Panc1 (cell line): ENCODE measurements around the gene PDXK.

Source experiments
- POLR2AphosphoS5 ChIP-seq: IDR thresholded peaks from 2 replicates; pipeline ENCODE4 v1.6.1; 2012; ENCODE audit warnings: mild to moderate bottlenecking, low read depth, low read length, moderate library complexity
- TCF7L2 ChIP-seq: IDR thresholded peaks from 2 replicates; pipeline ENCODE4 v1.6.1; 2011; ENCODE audit warnings: mild to moderate bottlenecking, low read depth, low read length, inconsistent platforms
- TF ChIP-seq, protein P1 (sequence below): fragments of 450-650 bp; IDR thresholded peaks from 2 replicates; pipeline ENCODE4 v1.5.1; 2017; ENCODE audit warnings: mild to moderate bottlenecking
- TF ChIP-seq, protein P2 (sequence below), 2 experiments: IDR thresholded peaks; 2 replicates each; pipeline ENCODE4 v1.6.1; 2011 to 2012; ENCODE audit warnings: low read depth in 2 of 2, control low read depth in 1 of 2, low read length in 1 of 2, mild to moderate bottlenecking in 1 of 2, moderate library complexity in 1 of 2; ENCODE audit not compliant: insufficient read depth in 1 of 2

DNA sequence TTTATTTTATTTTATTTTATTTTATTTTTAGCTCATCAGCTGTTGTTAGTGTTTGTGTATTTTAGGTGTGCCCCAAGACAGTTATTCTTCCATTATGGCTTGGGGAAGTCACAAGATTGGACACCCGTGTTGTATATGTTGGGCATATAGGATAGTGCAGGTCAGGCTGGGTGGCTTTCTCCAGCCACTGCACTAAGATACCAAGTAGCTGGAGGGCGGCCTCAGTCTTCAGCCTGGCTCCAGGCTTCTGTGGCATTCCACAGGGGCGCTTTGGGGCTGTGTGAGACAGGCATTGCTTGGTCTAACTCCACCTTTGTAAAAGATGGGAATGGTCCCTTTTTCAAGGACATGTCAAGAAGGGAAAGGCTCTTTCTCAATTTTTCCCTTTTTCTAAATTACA, 43.1 kb upstream of the PDXK start:
- TF ChIP-seq, protein P1, sequence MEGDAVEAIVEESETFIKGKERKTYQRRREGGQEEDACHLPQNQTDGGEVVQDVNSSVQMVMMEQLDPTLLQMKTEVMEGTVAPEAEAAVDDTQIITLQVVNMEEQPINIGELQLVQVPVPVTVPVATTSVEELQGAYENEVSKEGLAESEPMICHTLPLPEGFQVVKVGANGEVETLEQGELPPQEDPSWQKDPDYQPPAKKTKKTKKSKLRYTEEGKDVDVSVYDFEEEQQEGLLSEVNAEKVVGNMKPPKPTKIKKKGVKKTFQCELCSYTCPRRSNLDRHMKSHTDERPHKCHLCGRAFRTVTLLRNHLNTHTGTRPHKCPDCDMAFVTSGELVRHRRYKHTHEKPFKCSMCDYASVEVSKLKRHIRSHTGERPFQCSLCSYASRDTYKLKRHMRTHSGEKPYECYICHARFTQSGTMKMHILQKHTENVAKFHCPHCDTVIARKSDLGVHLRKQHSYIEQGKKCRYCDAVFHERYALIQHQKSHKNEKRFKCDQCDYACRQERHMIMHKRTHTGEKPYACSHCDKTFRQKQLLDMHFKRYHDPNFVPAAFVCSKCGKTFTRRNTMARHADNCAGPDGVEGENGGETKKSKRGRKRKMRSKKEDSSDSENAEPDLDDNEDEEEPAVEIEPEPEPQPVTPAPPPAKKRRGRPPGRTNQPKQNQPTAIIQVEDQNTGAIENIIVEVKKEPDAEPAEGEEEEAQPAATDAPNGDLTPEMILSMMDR, result no peak
- TF ChIP-seq POLR2AphosphoS5 (no peak), TCF7L2 (no peak)
- TF ChIP-seq, protein P2, sequence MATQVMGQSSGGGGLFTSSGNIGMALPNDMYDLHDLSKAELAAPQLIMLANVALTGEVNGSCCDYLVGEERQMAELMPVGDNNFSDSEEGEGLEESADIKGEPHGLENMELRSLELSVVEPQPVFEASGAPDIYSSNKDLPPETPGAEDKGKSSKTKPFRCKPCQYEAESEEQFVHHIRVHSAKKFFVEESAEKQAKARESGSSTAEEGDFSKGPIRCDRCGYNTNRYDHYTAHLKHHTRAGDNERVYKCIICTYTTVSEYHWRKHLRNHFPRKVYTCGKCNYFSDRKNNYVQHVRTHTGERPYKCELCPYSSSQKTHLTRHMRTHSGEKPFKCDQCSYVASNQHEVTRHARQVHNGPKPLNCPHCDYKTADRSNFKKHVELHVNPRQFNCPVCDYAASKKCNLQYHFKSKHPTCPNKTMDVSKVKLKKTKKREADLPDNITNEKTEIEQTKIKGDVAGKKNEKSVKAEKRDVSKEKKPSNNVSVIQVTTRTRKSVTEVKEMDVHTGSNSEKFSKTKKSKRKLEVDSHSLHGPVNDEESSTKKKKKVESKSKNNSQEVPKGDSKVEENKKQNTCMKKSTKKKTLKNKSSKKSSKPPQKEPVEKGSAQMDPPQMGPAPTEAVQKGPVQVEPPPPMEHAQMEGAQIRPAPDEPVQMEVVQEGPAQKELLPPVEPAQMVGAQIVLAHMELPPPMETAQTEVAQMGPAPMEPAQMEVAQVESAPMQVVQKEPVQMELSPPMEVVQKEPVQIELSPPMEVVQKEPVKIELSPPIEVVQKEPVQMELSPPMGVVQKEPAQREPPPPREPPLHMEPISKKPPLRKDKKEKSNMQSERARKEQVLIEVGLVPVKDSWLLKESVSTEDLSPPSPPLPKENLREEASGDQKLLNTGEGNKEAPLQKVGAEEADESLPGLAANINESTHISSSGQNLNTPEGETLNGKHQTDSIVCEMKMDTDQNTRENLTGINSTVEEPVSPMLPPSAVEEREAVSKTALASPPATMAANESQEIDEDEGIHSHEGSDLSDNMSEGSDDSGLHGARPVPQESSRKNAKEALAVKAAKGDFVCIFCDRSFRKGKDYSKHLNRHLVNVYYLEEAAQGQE (IDR thresholded peaks at IDR 0.05; ENCODE audit: insufficient read depth in 1 of 2, low read depth in 2 of 2, low read length in 1 of 2), result no peak
